HG03139 (cell line): ENCODE measurements around the gene PPP1R16B.
"Not testable (repeated sequence)": the region's sequence is repeated elsewhere in the genome, so short reads cannot be mapped to it uniquely, and the experiment has no call there.

Experiments used
- ATAC-seq: cut with Tn5 transposase; IDR thresholded peaks from one replicate; pipeline ENCODE4 v1.9.1; 2021; ENCODE audit not compliant: unreplicated experiment

The PPP1R16B gene

DNA sequence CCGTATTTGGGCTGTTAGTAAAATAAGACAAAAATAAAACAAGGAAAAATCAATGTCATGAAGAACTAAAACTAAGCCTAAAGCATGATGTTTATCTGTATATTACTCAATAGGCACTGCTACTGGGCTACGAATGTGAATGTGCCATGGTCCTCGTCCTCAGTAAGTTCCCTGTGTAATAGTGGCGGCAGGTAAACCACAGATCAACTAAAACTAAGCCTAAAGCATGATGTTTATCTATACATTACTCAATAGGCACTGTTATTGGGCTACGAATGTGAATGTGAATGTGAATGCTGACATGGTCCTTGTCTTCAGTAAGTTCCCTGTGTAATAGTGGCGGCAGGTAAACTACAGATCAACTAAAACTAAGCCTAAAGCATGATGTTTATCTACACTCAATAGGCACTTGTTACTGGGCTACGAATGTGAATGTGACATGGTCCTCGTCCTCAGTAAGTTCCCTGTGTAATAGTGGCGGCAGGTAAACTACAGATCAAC, 154.7 kb downstream of the PPP1R16B start:
- not testable (repeated sequence) for ATAC-seq

DNA sequence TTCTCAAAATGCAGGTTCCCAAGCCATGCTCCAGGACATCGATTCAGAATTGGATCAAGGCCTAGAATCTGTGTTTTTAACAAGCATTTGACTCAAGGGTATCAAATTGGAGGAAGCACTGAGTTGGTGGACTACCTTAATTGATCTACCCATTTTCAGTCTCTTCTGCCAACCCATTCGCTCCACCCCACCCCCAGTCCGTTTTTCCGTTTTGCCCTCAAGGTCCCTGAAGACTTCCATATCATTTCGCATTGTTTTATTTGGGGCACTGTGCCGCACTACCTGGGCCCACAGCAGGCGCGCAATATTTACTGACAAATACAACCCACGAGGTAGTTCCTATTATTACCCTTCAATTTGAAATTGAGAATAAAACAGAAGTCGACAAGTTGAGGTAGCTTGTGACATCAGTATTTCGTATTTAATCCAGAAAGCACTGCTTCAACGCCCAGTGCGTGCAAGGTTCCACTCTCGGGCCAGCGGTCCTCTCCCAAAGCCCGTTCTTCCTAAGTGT, 156.1 kb downstream of the PPP1R16B start:
- ATAC-seq = no peak

DNA sequence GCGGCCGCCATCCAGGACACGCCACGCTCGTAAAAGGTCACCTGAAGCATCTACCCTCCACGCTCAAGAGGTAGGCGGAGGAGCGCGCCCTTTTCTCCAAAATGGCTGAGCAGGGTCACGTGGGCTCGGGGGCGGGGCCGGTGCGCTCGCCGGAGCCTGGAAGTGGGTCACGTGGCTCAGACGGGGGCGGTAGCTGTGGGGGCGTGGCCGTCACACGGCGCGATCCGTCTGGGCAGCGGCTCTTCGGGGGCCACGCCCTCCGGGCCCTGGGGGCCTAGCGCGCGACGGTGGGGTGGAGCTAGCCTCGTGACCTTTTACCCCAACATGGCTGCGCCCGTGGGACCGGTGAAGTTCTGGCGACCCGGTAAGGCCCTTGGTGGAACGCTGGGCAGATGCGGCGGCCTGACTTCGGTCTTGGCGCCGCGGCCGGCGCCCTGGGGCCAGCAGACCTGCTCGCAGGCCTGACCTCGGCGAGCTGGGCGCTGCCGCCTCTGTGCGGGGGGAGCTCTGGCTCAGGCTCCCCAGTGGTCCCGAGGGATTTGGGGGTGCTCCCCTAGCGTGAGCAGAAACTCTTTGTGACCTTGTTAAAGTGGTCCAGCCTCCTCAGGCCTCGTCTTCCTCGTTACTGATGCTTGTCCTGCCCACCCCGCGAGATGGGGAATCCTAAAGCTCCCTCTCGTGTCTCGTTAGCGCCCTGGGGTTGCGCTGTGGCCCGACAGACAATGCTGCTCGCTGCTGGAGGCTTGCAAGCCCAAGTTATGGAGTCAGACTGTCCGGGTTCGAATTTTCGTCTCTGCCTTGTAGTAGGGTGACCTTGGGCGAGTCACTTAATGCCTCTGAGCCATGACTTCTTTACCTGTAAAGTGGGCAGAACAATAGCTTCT, 156.8 kb downstream of the PPP1R16B start, which contains the start of gene DHX35:
DHX35 (plus strand) TSS at position 301 of the 884 bp plus-strand sequence; CDS start at position 325, 24 bp downstream.
- peak; percentile 97 for ATAC-seq

DNA sequence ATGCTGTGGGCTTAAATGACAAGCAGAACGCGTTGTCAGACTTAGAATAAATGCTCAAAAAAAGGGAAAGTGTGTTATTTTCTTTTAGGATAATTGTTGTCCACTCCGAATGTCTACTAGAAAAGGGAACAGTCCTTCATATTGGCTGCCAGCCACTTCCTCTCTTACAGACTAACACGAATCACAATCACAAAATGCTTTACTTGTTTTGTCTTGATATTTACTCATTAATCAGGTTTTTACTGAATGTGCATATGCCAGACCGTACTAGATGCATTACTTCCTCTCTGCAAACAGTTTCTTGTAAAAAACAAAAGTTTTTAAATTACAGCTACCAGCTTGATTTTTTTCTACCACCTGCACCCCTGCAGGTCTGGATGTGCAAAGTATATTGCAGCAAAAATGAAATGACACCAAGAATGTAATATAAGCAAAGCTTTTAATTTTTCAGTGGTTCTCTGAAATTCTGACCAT, 157.5 kb downstream of the PPP1R16B start:
- ATAC-seq = no peak

DNA sequence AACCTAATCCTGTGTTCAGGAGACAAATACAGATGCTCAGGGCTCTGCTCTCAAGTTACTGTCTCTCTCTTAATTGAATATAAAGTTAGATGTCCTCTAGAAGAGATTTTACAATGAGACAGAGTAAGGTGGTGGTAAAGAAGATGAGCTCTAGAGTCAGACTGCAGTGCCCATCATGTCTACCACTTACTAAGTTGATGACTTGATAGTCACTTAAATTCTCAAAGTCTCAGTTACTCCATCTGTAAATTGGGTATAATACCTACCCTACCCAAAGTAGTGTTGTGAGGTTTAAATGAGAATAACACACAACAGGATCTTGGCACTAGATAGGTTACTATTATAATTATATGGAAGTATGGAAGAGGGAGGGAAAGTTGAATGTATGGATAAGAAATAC, 158.2 kb downstream of the PPP1R16B start:
- ATAC-seq = no peak

DNA sequence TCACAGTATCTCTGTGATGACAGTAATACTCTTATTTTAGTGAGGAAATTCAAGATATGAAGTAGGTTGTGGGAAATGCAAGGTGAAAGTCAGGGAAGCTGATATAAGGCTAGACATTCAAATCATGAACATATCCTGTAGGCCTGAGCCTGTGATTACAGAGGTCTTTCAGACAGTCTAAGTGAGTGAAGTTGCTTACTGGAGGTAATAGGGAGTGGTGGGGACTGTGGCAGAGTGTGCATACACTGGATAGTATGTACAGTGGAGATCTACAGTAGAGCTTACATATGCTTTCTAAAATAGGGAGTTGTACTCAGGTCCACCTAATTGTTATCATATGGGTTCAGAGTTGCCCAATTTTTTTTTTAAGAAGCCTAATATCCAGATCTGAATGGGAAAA, 159.8 kb downstream of the PPP1R16B start:
- no peak for ATAC-seq

DNA sequence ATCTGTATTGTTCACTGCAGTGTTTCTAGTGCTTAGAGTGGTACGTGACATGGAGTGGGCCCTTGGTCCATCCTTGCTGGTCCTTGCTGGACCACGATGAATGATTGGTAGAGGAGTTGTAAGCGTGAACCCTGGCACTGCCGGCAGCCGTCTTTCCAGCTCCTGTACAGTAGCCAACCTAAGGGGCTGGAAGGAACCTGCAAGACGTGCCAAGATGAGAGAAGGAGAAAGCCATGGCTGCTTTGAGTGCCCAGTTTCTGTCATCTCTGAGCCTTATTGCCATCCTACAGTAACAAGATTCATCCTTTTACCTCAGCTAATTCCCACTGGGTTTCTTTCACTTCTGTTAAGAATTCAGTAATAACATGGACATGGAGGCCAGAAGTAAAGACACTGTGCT, 162.6 kb downstream of the PPP1R16B start:
- no peak for ATAC-seq

DNA sequence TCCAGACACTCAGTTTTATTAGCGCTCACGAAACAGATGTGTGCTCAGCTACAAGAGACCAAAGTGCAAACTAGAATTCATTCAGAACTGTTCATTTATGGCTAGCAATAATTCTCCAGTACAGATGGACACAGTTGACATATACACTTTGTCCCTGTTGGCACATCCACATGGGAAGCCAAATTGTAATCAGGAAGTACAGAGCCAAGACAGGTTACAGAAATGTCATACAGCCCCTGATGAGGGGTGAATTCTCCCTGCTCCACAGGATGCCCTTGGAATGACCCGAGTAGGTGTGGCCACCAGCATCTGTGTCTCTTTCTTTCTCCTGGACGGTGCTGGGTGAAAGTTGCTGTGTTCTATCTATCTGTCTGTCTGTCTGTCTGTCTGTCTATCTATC, 164.2 kb downstream of the PPP1R16B start:
- ATAC-seq = no peak

DNA sequence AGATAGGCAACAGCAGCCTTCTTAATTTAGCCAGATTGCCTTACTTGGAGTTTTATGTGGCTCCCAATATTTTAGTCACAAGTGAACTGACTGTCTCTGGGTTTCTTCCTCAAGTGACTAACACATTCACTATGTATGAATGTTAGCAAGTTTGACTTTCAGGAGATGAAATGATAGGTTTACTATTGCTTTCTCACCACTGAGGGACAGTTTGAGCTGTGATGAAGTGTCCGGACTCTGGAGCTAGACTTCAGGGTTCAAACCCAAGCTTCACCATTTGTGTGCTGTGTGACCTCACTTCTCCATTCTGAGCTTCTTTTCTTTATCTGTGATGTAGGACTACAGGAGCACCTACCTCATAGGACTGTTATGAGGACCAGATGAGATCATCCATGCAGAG, 164.8 kb downstream of the PPP1R16B start:
- no peak for ATAC-seq
